CD4-positive, alpha-beta T cell (primary cell): ENCODE data around the gene FCRL5. TPM values are rescaled to one million over a fixed set of nuclear protein-coding genes. Genes with fewer than 3 reads are reported as not detected.

ENCODE experiments used
- ATAC-seq: fragments of 200-7000 bp; cut with Tn5 transposase; one replicate; pipeline ENCODE4 v1.10.0; 2022; ENCODE audit warnings: mild to moderate bottlenecking; ENCODE audit not compliant: poor library complexity
- CTCF ChIA-PET: fragments of 350-600 bp; sonication (Branson Sonifier 250); formaldehyde crosslinking; loops from one replicate; lab custom pipeline; 2021; ENCODE audit warnings: antibody characterized with exemption, inconsistent platforms; lab: Charles Lee
- POLR2A ChIA-PET: fragments of 350-600 bp; sonication (Branson Sonifier 250); formaldehyde crosslinking; loops from one replicate; lab custom pipeline; 2021; ENCODE audit warnings: antibody characterized with exemption, inconsistent platforms; lab: Charles Lee
- DNase-seq, 14 experiments: peaks; one replicate each; pipeline ENCODE4 v3.0.0-alpha.2; 2013 to 2020; ENCODE audit warnings: mixed read lengths in 2 of 14
- H3K27ac ChIP-seq, 2 donors: one replicate each; pipeline versions ENCODE4 v1.5.1 to v1.7.0; 2013; ENCODE audit warnings: low read length in 2 of 2, low read depth in 1 of 2, mild to moderate bottlenecking in 1 of 2
- H3K27me3 ChIP-seq, 2 experiments: 1 replicate in 1 of 2; 2 replicates in 1 of 2; pipeline versions ENCODE4 v1.6.1 to v1.7.0; 2013; ENCODE audit warnings: low read length in 2 of 2, control low read depth in 1 of 2, mild to moderate bottlenecking in 1 of 2, moderate library complexity in 1 of 2; ENCODE audit not compliant: insufficient read depth in 2 of 2, control insufficient read depth in 1 of 2
- H3K36me3 ChIP-seq: one replicate; pipeline ENCODE4 v1.6.1; 2013; ENCODE audit warnings: low read length, control low read depth; ENCODE audit not compliant: insufficient read depth
- H3K4me1 ChIP-seq: one replicate; pipeline ENCODE4 v1.6.1; 2013; ENCODE audit warnings: low read length, control low read depth; ENCODE audit not compliant: insufficient read depth
- H3K4me3 ChIP-seq: one replicate; pipeline ENCODE4 v1.5.1; 2013; ENCODE audit warnings: mild to moderate bottlenecking, low read length, moderate library complexity
- H3K9me3 ChIP-seq, 2 experiments: 1 replicate in 1 of 2; 2 replicates in 1 of 2; pipeline versions ENCODE4 v1.6.1 to v1.7.0; 2013; ENCODE audit warnings: low read length in 2 of 2, mild to moderate bottlenecking in 2 of 2, control low read depth in 1 of 2, moderate library complexity in 1 of 2; ENCODE audit not compliant: control insufficient read depth in 1 of 2, insufficient read depth in 1 of 2
- H3K27ac Mint-ChIP-seq: one replicate; pipeline ENCODE4 v1.8.0; 2020; ENCODE audit warnings: mixed read lengths
- H3K27me3 Mint-ChIP-seq: one replicate; pipeline ENCODE4 v1.8.0; 2021; ENCODE audit warnings: mixed read lengths
- H3K36me3 Mint-ChIP-seq: one replicate; pipeline ENCODE4 v1.8.0; 2021; ENCODE audit warnings: low read depth, mixed read lengths
- H3K4me1 Mint-ChIP-seq: one replicate; pipeline ENCODE4 v1.8.0; 2021; ENCODE audit warnings: low read depth, mixed read lengths
- H3K4me3 Mint-ChIP-seq: one replicate; pipeline ENCODE4 v1.8.0; 2020; ENCODE audit warnings: mild to moderate bottlenecking, mixed read lengths
- H3K9me3 Mint-ChIP-seq: one replicate; pipeline ENCODE4 v1.8.0; 2020; ENCODE audit warnings: mixed read lengths
- intact Hi-C, 2 experiments: fragments of 100-400 bp; cut with DNase I in 1 of 2; cut with micrococcal nuclease in 1 of 2; formaldehyde crosslinking; loops; one replicate each; pipeline versions ENCODE4 v1.15.1 to v1.9.0; 2023 to 2025; cut with DNase I, micrococcal nuclease
- total RNA-seq, 174 experiments: library from RNA in 2 of 174; stranded (reverse) in 2 of 174; gene quantifications; one replicate each; pipeline ENCODE4 v1.2.3 and lab custom pipeline; 2021 to 2026
- TF ChIP-seq, protein P1 (sequence below): fragments of 200-600 bp; IDR thresholded peaks from one replicate; pipeline ENCODE4 v1.8.0; 2022; ENCODE audit warnings: antibody characterized with exemption, mild to moderate bottlenecking

FCRL5 gene
- total RNA-seq, 2 experiments from 2014 or later, result not detected

DNA sequence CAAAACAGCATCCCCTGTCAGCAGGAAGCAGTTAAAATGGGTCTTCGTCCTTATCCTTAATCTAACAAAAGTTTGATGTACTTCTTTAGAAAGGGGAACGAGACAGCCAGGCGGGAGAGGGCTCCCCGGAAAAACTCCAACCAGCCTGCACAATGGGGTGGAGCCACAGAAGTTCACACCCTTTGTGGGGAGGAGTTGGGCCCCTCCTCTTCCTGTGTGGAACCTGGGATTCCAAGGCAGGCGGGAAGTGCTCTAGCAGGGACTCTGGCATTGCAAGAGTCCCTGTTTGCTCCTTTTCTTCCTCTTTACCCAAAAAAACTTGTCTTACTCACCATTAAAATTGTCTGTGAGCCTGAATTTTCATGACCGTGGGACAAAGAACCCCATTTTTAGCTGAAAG lies 47.7 kb downstream of the FCRL5 start:
- CTCF ChIA-PET, result interaction anchor here (0.9 kb wide), 1 partner anchor 9 kb away, joined by 4 read pairs; no protein-coding TSS in a partner anchor
- no peak overlapping the region for H3K4me3 ChIP-seq
- H3K27ac Mint-ChIP-seq, result no peak overlapping the region

DNA sequence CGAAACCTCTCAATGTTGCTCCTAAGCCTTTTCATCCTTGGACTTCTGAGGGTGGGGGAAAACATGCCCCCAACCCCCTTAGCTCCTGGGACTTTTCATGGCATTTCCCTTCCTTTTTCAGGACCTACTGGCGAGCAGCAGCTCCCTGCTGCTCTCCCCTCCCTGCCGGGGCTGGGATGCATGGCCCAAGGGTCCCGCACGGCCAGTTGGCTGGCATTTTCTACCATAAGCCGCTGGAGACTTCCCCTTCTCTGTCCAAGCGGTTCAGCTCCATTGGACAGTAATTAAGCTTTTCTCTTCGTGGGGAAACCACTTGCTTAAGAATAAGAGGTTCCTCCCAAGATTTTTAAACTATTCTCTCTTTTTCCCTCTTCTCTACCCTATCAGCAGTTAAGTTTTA lies 52.8 kb downstream of the FCRL5 start:
- no peak overlapping the region for H3K27ac Mint-ChIP-seq

More for the DNA sequence above, 47.7 kb downstream of the FCRL5 start:
- no peaks in the 10 kb centered on the region for H3K27me3 ChIP-seq
- DNase-seq, result no peak
- POLR2A ChIA-PET, result no interaction called here
- Mint-ChIP-seq H3K36me3 (no peaks in the 10 kb centered on the region), H3K9me3 (no peaks in the 10 kb centered on the region), H3K27me3 (peaks cover 16% of the 10 kb centered on the region), H3K4me1 (no peaks in the 10 kb centered on the region), H3K4me3 (no peak overlapping the region)
- intact Hi-C loops, result no loop called here
- TF ChIP-seq, protein P1, sequence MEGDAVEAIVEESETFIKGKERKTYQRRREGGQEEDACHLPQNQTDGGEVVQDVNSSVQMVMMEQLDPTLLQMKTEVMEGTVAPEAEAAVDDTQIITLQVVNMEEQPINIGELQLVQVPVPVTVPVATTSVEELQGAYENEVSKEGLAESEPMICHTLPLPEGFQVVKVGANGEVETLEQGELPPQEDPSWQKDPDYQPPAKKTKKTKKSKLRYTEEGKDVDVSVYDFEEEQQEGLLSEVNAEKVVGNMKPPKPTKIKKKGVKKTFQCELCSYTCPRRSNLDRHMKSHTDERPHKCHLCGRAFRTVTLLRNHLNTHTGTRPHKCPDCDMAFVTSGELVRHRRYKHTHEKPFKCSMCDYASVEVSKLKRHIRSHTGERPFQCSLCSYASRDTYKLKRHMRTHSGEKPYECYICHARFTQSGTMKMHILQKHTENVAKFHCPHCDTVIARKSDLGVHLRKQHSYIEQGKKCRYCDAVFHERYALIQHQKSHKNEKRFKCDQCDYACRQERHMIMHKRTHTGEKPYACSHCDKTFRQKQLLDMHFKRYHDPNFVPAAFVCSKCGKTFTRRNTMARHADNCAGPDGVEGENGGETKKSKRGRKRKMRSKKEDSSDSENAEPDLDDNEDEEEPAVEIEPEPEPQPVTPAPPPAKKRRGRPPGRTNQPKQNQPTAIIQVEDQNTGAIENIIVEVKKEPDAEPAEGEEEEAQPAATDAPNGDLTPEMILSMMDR, result no peak
- H3K36me3 ChIP-seq, result no peaks in the 10 kb centered on the region
- H3K4me1 ChIP-seq, result no peaks in the 10 kb centered on the region
- ATAC-seq, result no peak
- H3K27ac ChIP-seq, result no peak overlapping the region
- no peaks in the 10 kb centered on the region for H3K9me3 ChIP-seq

DNA sequence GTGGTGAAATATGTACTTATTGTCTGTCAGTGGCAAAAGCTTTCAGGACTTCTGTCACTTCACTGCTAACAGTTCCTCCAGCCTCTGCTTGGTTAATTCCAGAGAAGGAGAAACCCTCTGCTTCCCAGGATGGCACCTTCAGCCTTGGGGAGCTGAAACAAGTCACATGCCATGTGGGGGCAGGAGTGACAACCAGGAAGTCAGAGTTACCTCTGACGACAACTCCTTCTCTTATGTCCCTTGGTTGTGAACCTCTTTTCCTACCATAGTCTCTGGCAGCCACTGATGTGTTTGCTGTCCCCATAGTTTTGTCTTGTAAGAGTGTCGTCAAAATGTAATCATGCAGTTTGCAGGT lies 53.6 kb downstream of the FCRL5 start:
- Histone ChIP-seq H3K9me3 (no peaks in the 10 kb centered on the region), H3K27ac (no peak overlapping the region), H3K27me3 (peaks cover 0 to 4% of the 10 kb centered on the region in 2 experiments), H3K4me1 (no peaks in the 10 kb centered on the region), H3K4me3 (no peak overlapping the region), H3K36me3 (no peaks in the 10 kb centered on the region)
- ATAC-seq (no peak), DNase-seq (no peak)
- Mint-ChIP-seq H3K27me3 (peaks cover 18% of the 10 kb centered on the region), H3K36me3 (no peaks in the 10 kb centered on the region), H3K4me3 (no peak overlapping the region), H3K4me1 (no peaks in the 10 kb centered on the region), H3K9me3 (no peaks in the 10 kb centered on the region), H3K27ac (no peak overlapping the region)
- POLR2A ChIA-PET, result no interaction called here
- TF ChIP-seq, protein P1, result no peak
- CTCF ChIA-PET, result no interaction called here
- intact Hi-C loops, result loop anchor here (5.0 to 10.0 kb wide), 2 partner anchors 126 to 304 kb away; no protein-coding TSS in a partner anchor

More for the DNA sequence above, 52.8 kb downstream of the FCRL5 start:
- H3K4me1 ChIP-seq, result no peaks in the 10 kb centered on the region
- Mint-ChIP-seq H3K4me1 (no peaks in the 10 kb centered on the region), H3K36me3 (no peaks in the 10 kb centered on the region), H3K27me3 (peaks cover 15% of the 10 kb centered on the region), H3K4me3 (no peak overlapping the region), H3K9me3 (no peaks in the 10 kb centered on the region)
- no peaks in the 10 kb centered on the region for H3K9me3 ChIP-seq
- intact Hi-C loops, result loop anchor here (5.0 to 10.0 kb wide), 2 partner anchors 127 to 305 kb away; no protein-coding TSS in a partner anchor
- TF ChIP-seq, protein P1, result no peak
- H3K27ac ChIP-seq, result no peak overlapping the region
- H3K36me3 ChIP-seq, result no peaks in the 10 kb centered on the region
- DNase-seq (no peak), ATAC-seq (no peak)
- peaks cover 0 to 4% of the 10 kb centered on the region in 2 experiments for H3K27me3 ChIP-seq
- ChIA-PET POLR2A (no interaction called here), CTCF (no interaction called here)
- no peak overlapping the region for H3K4me3 ChIP-seq
